MCF 10A (cell line): ENCODE results near the gene TOP1. TPM values are rescaled to one million over a fixed set of nuclear protein-coding genes. Genes with fewer than 3 reads are reported as not detected.

Source experiments
- BruUV-seq: library from RNA; stranded (reverse); fragments of 400-500 nt; replicated peaks from 2 replicates; lab custom pipeline; 2021; lab: Mats Ljungman, UMichigan
- CTCF ChIA-PET: fragments of 300-600 bp; sonication (Branson Sonifier 250); formaldehyde crosslinking; extraction: SDS; loops from one replicate; lab custom pipeline; 2021; ENCODE audit warnings: antibody characterized with exemption, inconsistent platforms; lab: Yijun Ruan, JAX
- POLR2A ChIA-PET: fragments of 300-600, 350-650 bp; sonication (Branson Sonifier 250); formaldehyde crosslinking; extraction: SDS; loops from one replicate; lab custom pipeline; 2020; ENCODE audit warnings: antibody characterized with exemption, inconsistent platforms; lab: Yijun Ruan, JAX
- DNase-seq: peaks from one replicate; pipeline ENCODE4 v3.0.0-alpha.2; 2018; ENCODE audit not compliant: unreplicated experiment
- H3K27ac Mint-ChIP-seq: one replicate; pipeline ENCODE4 v1.8.0; 2022; ENCODE audit warnings: mild to moderate bottlenecking, low read depth, mixed read lengths; ENCODE audit not compliant: unreplicated experiment
- H3K27me3 Mint-ChIP-seq: one replicate; pipeline ENCODE4 v1.8.0; 2022; ENCODE audit warnings: mixed read lengths; ENCODE audit not compliant: insufficient read depth, unreplicated experiment
- H3K36me3 Mint-ChIP-seq: one replicate; pipeline ENCODE4 v1.8.0; 2022; ENCODE audit warnings: mild to moderate bottlenecking, moderate library complexity, mixed read lengths; ENCODE audit not compliant: insufficient read depth, unreplicated experiment
- H3K4me1 Mint-ChIP-seq: one replicate; pipeline ENCODE4 v1.8.0; 2022; ENCODE audit warnings: mixed read lengths; ENCODE audit not compliant: insufficient read depth, unreplicated experiment
- H3K4me3 Mint-ChIP-seq: one replicate; pipeline ENCODE4 v1.8.0; 2022; ENCODE audit warnings: mild to moderate bottlenecking, moderate library complexity, mixed read lengths; ENCODE audit not compliant: unreplicated experiment
- H3K9me3 Mint-ChIP-seq: one replicate; pipeline ENCODE4 v1.8.0; 2022; ENCODE audit warnings: mixed read lengths; ENCODE audit not compliant: unreplicated experiment
- intact Hi-C: fragments of 100-400 bp; cut with micrococcal nuclease; formaldehyde crosslinking; loops from 2 replicates; pipeline ENCODE4 v1.14.1; 2022
- total RNA-seq: library from RNA; stranded (reverse); gene quantifications from 2 replicates; pipeline ENCODE4 v1.2.3, GENCODE V29; 2022
- TF ChIP-seq, protein P1 (sequence below): fragments of 200-600 bp; IDR thresholded peaks from one replicate; pipeline ENCODE4 v1.8.0; 2022; ENCODE audit warnings: antibody characterized with exemption, mild to moderate bottlenecking; ENCODE audit not compliant: unreplicated experiment

Gene TOP1
- total RNA-seq, 1 experiment from 2014 or later = 174 TPM

- Mint-ChIP-seq H3K4me3 (no peak overlapping the region), H3K27ac (no peak overlapping the region), H3K36me3 (peaks cover 2% of the 10 kb centered on the region), H3K9me3 (no peaks in the 10 kb centered on the region), H3K27me3 (no peaks in the 10 kb centered on the region), H3K4me1 (peaks cover 28% of the 10 kb centered on the region)
- no peak for DNase-seq
- TF ChIP-seq, protein P1, sequence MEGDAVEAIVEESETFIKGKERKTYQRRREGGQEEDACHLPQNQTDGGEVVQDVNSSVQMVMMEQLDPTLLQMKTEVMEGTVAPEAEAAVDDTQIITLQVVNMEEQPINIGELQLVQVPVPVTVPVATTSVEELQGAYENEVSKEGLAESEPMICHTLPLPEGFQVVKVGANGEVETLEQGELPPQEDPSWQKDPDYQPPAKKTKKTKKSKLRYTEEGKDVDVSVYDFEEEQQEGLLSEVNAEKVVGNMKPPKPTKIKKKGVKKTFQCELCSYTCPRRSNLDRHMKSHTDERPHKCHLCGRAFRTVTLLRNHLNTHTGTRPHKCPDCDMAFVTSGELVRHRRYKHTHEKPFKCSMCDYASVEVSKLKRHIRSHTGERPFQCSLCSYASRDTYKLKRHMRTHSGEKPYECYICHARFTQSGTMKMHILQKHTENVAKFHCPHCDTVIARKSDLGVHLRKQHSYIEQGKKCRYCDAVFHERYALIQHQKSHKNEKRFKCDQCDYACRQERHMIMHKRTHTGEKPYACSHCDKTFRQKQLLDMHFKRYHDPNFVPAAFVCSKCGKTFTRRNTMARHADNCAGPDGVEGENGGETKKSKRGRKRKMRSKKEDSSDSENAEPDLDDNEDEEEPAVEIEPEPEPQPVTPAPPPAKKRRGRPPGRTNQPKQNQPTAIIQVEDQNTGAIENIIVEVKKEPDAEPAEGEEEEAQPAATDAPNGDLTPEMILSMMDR = no peak
- ChIA-PET CTCF (interaction anchor here (0.6 to 1.6 kb wide), 5 partner anchors 21 to 259 kb away, joined by 3 to 11 read pairs (median 4); partner anchors contain the start of gene LPIN3), POLR2A (interaction anchor here (0.6 to 1.1 kb wide), 4 partner anchors 8 to 49 kb away, joined by 3 to 5 read pairs (median 3); partner anchors contain the start of gene PLCG1)
- intact Hi-C loops = no loop called here
- no TSS peak for BruUV-seq
These were observed 123.6 kb downstream of the TOP1 start for GRCh38 chr20:41152108-41152757.

DNA sequence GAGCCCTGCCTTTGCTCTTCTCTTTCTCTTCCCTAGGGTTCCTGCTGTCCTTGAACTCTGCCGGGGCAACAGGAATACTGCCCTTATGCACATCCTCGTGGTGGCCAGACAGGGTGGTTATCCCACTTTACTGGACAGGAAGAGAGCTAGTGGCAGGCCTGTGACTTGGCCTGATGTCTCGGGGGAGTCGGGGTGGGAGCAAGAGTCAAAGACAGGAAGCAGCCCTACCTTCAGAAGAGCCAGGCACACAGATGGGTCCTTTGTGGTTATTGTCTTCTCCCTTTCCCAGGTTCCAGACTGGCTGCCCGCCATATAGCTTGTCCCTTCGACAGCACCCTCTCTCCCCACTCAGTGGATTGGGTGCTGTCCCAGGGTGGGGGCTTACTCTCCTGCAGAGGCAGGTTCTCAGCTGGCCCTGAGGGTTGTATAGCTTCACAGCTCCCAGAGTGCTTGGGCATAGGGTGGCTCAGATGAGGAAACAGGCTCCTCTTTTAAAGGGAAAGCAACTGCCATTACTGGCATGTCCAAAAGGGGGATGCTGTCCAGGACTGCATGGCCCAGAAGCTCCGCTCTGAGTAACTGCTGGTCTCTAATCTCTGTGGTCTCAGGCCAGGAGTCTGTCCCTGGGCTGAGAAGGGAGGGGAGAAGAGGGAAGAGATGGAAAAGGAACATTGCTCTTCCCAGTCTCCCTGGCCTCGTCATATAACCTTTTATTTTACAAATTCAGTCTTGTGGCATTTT, 126.0 kb downstream of the TOP1 start:
- Mint-ChIP-seq H3K27ac (no peak overlapping the region), H3K36me3 (peaks cover 11% of the 10 kb centered on the region)
- CTCF ChIA-PET = interaction anchor here (0.9 to 5.7 kb wide), 7 partner anchors 11 to 192 kb away, joined by 3 to 57 read pairs (median 8); partner anchors contain the start of gene LPIN3

GRCh38 chr20:41155261-41155660, 126.6 kb downstream of the TOP1 start:
- TF ChIP-seq, protein P1 = no peak
- DNase-seq = no peak
- no TSS peak for BruUV-seq
- no peaks in the 10 kb centered on the region for H3K9me3 Mint-ChIP-seq
- H3K36me3 Mint-ChIP-seq = peaks cover 14% of the 10 kb centered on the region
- CTCF ChIA-PET = interaction anchor here (0.9 to 5.7 kb wide), 8 partner anchors 12 to 192 kb away, joined by 3 to 57 read pairs (median 6); partner anchors contain the start of gene LPIN3
- POLR2A ChIA-PET = interaction anchor here (0.6 to 1.3 kb wide), 5 partner anchors 9 to 23 kb away, joined by 3 to 6 read pairs (median 4); no protein-coding TSS in a partner anchor
- no peaks in the 10 kb centered on the region for H3K27me3 Mint-ChIP-seq
- H3K27ac Mint-ChIP-seq = no peak overlapping the region
- peaks cover 28% of the 10 kb centered on the region for H3K4me1 Mint-ChIP-seq
- no peak overlapping the region for H3K4me3 Mint-ChIP-seq
- intact Hi-C loops = no loop called here

More for the DNA sequence above, 126.0 kb downstream of the TOP1 start:
- Mint-ChIP-seq H3K4me3 (no peak overlapping the region), H3K4me1 (peaks cover 30% of the 10 kb centered on the region), H3K9me3 (no peaks in the 10 kb centered on the region), H3K27me3 (no peaks in the 10 kb centered on the region)
- POLR2A ChIA-PET = interaction anchor here (0.6 to 1.3 kb wide), 5 partner anchors 8 to 22 kb away, joined by 3 to 6 read pairs (median 4); no protein-coding TSS in a partner anchor
- TF ChIP-seq, protein P1 = no peak
- DNase-seq = no peak
- intact Hi-C loops = no loop called here
- no TSS peak for BruUV-seq
